ENCODE data around the gene ATP5F1A. TPM values are rescaled to one million over a fixed set of nuclear protein-coding genes. Genes with fewer than 3 reads are reported as not detected.
"Not testable (repeated sequence)": the region's sequence is repeated elsewhere in the genome, so short reads cannot be mapped to it uniquely, and the experiment has no call there.

ATP5F1A gene
- total RNA-seq: 100 to 1,000 TPM; 333 to 349 TPM

DNA sequence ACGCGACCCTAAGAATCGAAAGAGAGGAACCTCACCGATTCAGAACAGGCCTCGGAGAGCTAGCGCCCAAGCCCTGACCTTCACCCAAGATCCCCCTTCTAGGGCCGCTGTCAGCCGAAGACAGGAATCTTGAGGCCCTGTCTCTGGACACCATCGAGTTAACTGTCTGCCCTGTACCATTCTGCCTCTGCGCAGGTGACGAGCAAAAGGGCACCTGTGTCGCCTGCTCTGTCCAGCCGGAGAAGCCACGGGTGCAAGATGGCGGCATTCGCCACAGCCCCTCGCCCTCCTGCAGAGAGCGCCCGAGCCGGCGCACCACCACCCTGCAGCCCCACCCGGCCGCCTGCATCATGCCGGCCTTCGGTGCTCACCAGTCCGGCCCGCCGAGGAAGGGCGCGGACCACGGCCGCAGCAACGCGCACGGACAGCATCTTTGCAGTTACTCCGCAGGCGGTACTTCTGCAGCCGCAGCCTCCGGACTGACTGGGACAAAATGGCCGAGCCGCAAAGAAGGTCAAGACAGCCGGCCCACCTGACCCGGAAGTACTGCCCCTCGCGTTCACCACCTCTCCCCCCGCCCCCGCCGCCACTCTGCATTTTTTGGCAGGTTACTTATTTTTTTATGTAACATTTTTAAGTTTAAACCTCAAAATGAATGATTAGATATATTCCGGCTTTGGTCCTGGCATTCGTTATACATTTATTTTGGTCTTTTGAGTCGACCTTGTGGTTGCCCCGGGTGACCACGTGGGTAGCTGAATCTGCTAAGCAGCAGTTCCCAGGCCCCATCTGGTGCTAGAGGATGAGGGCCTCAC lies at the start of gene ATP5F1A:
TSS of gene ATP5F1A (minus strand) at position 496 of the 815 bp plus-strand sequence. CDS start at position 431, 65 bp downstream.
- H3K4me3 Mint-ChIP-seq: peak within 1 kb of the TSS; percentile 98
- ChIA-PET POLR2A (no interaction called here), CTCF (interaction anchor here (0.5 to 1.7 kb wide), 10 partner anchors 9 to 421 kb away, joined by 3 to 5 read pairs (median 4); a partner anchor contains a TSS)
- peak; percentile 91 for DNase-seq
- peaks cover 30% of the 10 kb centered on the region for H3K4me1 Mint-ChIP-seq
- peaks cover 30% of the 10 kb centered on the region for H3K36me3 Mint-ChIP-seq (ENCODE audit: low read depth)
- H3K27me3 Mint-ChIP-seq: no peaks in the 10 kb centered on the region
- H3K27ac Mint-ChIP-seq: peak within 1 kb of the TSS; percentile 98
- no peaks in the 10 kb centered on the region for H3K9me3 Mint-ChIP-seq

DNA sequence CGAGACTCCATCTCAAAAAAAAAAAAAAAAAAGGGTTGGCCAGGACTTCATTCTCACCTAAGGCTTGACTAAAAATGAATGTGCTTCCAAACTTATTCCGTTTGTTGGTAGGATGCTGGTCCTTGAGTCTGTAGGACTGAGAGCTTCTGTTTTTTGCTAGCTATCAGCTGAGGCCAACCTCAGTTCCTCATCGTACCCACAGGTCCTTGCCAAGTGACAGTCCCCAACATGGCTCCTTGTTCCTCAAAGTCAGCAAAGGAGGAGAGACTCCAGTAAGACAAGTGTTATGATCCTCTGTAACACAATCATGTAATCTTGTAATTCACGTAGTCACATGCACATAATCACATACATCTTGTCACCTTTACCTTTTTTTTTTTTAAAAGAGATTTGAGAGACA lies 43.1 kb upstream of the ATP5F1A start:
- ChIA-PET POLR2A (no interaction called here), CTCF (interaction anchor here (0.6 to 1.3 kb wide), 5 partner anchors 12 to 517 kb away, joined by 3 to 4 read pairs (median 3); no protein-coding TSS in a partner anchor)
- peaks cover 5% of the 10 kb centered on the region for H3K4me1 Mint-ChIP-seq
- no peaks in the 10 kb centered on the region for H3K36me3 Mint-ChIP-seq (ENCODE audit: low read depth)
- peak overlapping the region; percentile 41 for H3K27ac Mint-ChIP-seq
- no peak for DNase-seq
- H3K27me3 Mint-ChIP-seq: no peaks in the 10 kb centered on the region
- no peak overlapping the region for H3K4me3 Mint-ChIP-seq
- H3K9me3 Mint-ChIP-seq: no peaks in the 10 kb centered on the region

DNA sequence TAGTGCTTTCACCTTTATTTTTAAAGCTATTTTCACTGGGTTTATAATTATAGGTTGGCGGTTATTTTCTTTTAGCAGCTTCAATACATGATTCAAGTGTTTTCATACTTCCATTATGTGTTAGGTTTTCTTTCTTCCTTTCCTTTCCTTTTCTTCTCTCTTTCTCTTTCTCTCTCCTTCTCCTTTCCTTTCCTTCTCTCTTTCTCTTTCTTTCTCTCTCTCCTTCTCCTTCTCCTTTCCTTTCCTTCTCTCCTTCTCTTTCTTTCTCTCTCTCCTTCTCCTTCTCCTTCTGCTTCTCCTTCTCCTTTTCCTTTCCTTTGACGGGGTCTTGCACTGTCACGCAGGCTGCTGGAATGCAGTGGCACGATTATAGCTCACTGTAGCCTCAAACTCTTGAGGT lies 42.1 kb upstream of the ATP5F1A start:
- ChIA-PET CTCF (interaction anchor here (1.3 to 1.4 kb wide), 3 partner anchors 18 to 469 kb away, joined by 3 to 4 read pairs (median 3); no protein-coding TSS in a partner anchor), POLR2A (interaction anchor here (0.7 kb wide), 1 partner anchor 993 kb away, joined by 6 read pairs; no protein-coding TSS in a partner anchor)
- Mint-ChIP-seq H3K27ac (no peak overlapping the region), H3K27me3 (no peaks in the 10 kb centered on the region), H3K4me3 (no peak overlapping the region), H3K9me3 (no peaks in the 10 kb centered on the region), H3K4me1 (peaks cover 5% of the 10 kb centered on the region), H3K36me3 (ENCODE audit: low read depth) (no peaks in the 10 kb centered on the region)
- no peak for DNase-seq

DNA sequence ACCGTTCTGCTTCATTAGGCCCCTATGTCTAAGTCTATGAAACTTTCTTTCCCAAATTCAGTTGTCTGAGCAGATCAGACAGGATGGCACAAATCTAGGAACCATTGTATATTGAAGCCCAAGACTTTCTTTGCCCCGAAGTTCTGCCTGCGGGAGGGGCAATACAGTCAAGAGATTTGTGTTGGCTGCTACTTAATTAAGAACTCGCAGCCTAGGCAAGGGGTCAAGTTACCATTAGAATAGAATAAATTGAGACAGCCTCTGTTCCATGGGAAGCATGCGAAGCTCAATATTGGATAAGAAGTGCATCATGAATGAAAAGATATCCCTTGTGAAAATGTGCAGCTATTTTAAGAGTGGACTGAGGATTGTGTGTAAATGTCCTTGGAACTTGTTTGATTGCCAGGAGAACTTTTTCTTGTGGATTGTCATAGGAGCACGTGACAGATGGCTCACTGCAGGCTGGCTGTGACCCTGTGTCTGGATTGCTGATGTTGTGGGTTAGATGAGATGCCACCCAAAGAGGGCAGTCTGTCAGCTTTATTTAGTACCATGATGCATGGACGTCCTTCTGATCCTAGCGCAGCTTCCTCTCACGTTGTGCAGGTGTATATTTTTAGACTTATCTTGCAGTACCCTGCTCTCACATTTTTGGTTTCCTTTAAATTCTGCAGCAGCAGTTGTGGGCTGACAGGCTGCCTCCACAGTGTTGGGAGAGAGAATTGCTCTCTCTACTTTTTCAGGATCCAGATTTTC lies 37.0 kb upstream of the ATP5F1A start:
- Mint-ChIP-seq H3K4me3 (no peak overlapping the region), H3K36me3 (ENCODE audit: low read depth) (peaks cover 7% of the 10 kb centered on the region), H3K27me3 (no peaks in the 10 kb centered on the region), H3K9me3 (no peaks in the 10 kb centered on the region), H3K4me1 (peaks cover 7% of the 10 kb centered on the region), H3K27ac (no peak overlapping the region)
- CTCF ChIA-PET: interaction anchor here (1.6 to 1.8 kb wide), 3 partner anchors 9 to 39 kb away, joined by 3 to 9 read pairs (median 5); a partner anchor contains a TSS
- DNase-seq: no peak
- POLR2A ChIA-PET: no interaction called here

DNA sequence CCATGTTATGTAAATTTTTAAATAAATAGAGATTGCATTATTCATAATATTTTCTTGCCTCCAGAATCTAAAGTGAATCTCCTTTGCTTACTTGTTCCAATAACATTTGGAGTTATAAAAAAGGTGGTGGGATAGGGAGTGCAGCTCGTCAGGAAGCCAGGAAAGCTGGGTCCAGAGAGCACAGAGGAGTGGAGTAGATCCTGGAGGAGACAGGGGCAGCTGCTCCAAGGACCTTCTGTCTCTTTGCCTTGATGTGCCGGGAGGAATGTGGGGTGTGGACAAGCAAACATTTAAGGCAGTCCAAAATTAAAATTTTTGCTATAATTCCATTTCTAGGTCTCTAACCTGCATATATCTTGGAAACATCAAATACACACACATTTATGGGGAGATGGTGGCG lies 35.4 kb upstream of the ATP5F1A start:
- no peak for DNase-seq
- CTCF ChIA-PET: interaction anchor here (0.6 to 1.0 kb wide), 2 partner anchors 15 to 18 kb away, joined by 3 read pairs; no protein-coding TSS in a partner anchor

DNA sequence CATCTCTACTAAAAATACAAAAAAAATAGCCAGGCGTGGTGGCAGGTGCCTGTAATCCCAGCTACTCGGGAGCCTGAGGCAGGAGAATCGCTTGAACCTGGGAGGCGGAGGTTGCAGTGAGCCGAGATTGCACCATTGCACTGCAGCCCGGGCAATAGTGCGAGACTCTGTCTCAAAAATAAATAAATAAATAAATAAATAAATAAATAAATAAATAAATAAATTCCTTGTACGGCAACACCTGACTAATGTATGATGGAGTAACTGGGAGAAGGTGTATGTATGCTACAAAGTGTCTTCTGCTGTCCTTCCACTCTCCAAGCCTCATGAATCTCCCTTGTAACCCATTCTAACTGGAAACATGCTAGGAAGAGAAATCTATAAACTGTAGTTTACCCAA lies 32.5 kb upstream of the ATP5F1A start:
- H3K9me3 Mint-ChIP-seq, POLR2A ChIA-PET, H3K27ac Mint-ChIP-seq, H3K4me3 Mint-ChIP-seq, DNase-seq, H3K4me1 Mint-ChIP-seq, H3K27me3 Mint-ChIP-seq: not testable (repeated sequence)
- CTCF ChIA-PET: interaction anchor here (0.8 to 1.6 kb wide), 2 partner anchors 42 to 528 kb away, joined by 3 read pairs; no protein-coding TSS in a partner anchor
- H3K36me3 Mint-ChIP-seq (ENCODE audit: low read depth): peaks cover 29% of the 10 kb centered on the region

More for the DNA sequence above, 35.4 kb upstream of the ATP5F1A start:
- POLR2A ChIA-PET: no interaction called here
- H3K36me3 Mint-ChIP-seq (ENCODE audit: low read depth): peaks cover 19% of the 10 kb centered on the region
- no peaks in the 10 kb centered on the region for H3K27me3 Mint-ChIP-seq
- H3K4me1 Mint-ChIP-seq: peaks cover 7% of the 10 kb centered on the region
- no peaks in the 10 kb centered on the region for H3K9me3 Mint-ChIP-seq
- H3K27ac Mint-ChIP-seq: no peak overlapping the region
- H3K4me3 Mint-ChIP-seq: no peak overlapping the region

DNA sequence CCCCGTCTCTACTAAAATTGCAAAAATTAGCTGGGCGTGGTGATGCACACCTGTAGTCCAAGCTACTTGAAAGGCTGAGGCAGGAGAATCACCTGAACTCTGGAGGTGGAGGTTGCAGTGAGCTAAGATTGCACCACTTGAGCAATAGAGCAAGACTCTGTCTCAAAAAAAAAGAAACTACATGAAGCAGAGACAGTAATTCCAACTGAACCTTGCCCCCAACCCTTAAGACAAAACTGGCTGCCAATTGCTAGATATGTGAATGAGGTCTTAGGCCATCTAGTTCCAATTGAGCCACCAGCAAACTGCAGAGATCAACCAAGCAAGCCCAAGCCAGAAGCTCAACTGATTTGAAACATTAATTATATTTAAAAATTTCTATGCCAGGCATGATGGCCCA lies 32.0 kb upstream of the ATP5F1A start:
- Mint-ChIP-seq H3K36me3 (ENCODE audit: low read depth) (peaks cover 29% of the 10 kb centered on the region), H3K27me3 (no peaks in the 10 kb centered on the region), H3K4me3 (no peak overlapping the region), H3K27ac (no peak overlapping the region), H3K9me3 (no peaks in the 10 kb centered on the region), H3K4me1 (peaks cover under 1% of the 10 kb centered on the region)
- CTCF ChIA-PET: interaction anchor here (0.7 to 1.6 kb wide), 3 partner anchors 34 to 528 kb away, joined by 3 read pairs; no protein-coding TSS in a partner anchor
- POLR2A ChIA-PET: no interaction called here
- no peak for DNase-seq

DNA sequence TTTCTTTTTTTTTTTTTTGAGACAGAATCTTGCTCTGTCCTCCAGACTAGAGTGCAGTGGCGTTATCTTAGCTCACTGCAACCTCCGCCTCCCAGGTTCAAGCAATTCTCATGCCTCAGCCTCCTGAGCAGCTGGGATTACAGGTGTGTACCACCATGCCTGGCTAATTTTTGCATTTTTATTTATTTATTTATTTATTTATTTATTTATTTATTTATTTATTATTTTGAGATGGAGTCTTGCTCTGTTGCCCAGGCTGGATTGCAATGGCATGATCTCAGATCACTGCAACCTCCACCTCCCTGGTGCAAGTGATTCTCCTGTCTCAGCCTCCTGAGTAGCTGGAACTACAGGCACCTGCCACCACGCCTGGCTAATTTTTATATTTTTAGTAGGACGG lies 28.5 kb upstream of the ATP5F1A start:
- POLR2A ChIA-PET: interaction anchor here (0.6 kb wide), 1 partner anchor 10 kb away, joined by 4 read pairs; no protein-coding TSS in a partner anchor
- CTCF ChIA-PET: interaction anchor here (0.6 to 1.6 kb wide), 4 partner anchors 13 to 1943 kb away, joined by 3 to 4 read pairs (median 3); a partner anchor contains a TSS
- H3K4me3 Mint-ChIP-seq, DNase-seq, H3K27me3 Mint-ChIP-seq, H3K4me1 Mint-ChIP-seq, H3K27ac Mint-ChIP-seq, H3K9me3 Mint-ChIP-seq: not testable (repeated sequence)
- peaks cover 36% of the 10 kb centered on the region for H3K36me3 Mint-ChIP-seq (ENCODE audit: low read depth)

DNA sequence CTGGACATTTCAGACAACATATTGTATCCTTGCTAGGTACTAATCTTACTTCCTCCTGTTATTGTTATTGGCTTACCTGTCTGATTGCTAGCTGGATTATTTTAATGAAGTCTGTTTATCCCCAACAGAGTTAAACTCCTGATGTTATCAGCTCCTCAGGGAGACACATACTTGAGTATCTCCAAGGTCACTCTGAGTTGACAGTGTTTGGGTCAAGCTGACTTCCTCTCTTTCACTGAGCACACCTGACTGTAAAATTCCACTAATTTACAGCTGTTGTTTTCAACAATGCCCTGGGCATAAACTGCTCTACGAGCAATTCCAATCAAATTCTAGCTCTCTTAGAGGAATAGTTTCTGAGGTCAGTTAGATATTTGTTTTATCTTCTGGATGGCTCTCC lies 15.7 kb upstream of the ATP5F1A start:
- Mint-ChIP-seq H3K9me3 (peaks cover 2% of the 10 kb centered on the region), H3K27me3 (no peaks in the 10 kb centered on the region), H3K27ac (no peak overlapping the region), H3K4me3 (no peak overlapping the region), H3K36me3 (ENCODE audit: low read depth) (peaks cover 56% of the 10 kb centered on the region), H3K4me1 (peaks cover 17% of the 10 kb centered on the region)
- CTCF ChIA-PET: interaction anchor here (0.7 to 1.7 kb wide), 3 partner anchors 10 to 13 kb away, joined by 3 to 4 read pairs (median 3); no protein-coding TSS in a partner anchor
- POLR2A ChIA-PET: no interaction called here
- no peak for DNase-seq

DNA sequence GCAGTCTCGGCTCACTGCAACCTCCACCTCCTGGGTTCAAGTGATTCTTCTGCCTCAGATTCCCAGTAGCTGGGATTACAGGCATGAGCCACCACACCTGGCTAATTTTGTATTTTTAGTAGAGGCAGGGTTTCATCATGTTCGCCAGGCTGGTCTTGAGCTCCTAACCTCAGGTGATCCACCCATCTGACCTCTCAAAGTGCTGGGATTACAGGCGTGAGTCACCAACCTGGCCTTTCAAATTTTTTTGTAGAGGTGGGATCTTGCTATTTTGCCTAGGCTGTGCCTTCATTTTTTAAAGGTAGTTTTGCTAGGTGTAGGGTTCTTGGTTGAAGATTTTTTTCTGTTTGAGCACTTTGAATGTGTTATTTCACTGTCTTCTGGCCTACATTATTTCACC lies 12.3 kb upstream of the ATP5F1A start:
- H3K27me3 Mint-ChIP-seq: no peaks in the 10 kb centered on the region
- DNase-seq: no peak
- peaks cover 39% of the 10 kb centered on the region for H3K4me1 Mint-ChIP-seq
- ChIA-PET CTCF (interaction anchor here (1.0 kb wide), 1 partner anchor 515 kb away, joined by 3 read pairs; no protein-coding TSS in a partner anchor), POLR2A (no interaction called here)
- no peak overlapping the region for H3K4me3 Mint-ChIP-seq
- H3K9me3 Mint-ChIP-seq: peaks cover 2% of the 10 kb centered on the region
- peaks cover 58% of the 10 kb centered on the region for H3K36me3 Mint-ChIP-seq (ENCODE audit: low read depth)
- H3K27ac Mint-ChIP-seq: no peak overlapping the region

DNA sequence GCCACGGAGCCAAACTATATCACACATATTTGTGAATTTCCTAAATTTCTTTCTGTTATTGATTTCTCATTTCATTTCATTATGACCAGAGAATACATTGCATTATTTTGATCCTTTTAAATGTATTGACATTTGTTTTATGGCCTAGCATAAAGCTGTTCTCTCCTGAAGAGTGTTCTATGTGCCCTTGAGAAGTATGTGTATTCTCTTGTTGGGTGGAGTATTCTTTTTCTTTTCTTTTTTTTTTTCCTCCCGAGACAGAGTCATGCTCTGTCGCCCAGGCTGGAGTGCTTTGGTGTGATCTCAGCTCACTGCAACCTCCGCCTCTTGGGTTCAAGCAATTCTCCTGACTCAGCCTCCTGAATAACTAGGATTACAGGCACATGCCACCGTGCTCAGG lies 11.3 kb upstream of the ATP5F1A start:
- Mint-ChIP-seq H3K27me3 (no peaks in the 10 kb centered on the region), H3K36me3 (ENCODE audit: low read depth) (peaks cover 56% of the 10 kb centered on the region), H3K27ac (no peak overlapping the region), H3K9me3 (peaks cover 2% of the 10 kb centered on the region), H3K4me3 (no peak overlapping the region), H3K4me1 (peaks cover 44% of the 10 kb centered on the region)
- POLR2A ChIA-PET: no interaction called here
- no peak for DNase-seq
- CTCF ChIA-PET: no interaction called here

DNA sequence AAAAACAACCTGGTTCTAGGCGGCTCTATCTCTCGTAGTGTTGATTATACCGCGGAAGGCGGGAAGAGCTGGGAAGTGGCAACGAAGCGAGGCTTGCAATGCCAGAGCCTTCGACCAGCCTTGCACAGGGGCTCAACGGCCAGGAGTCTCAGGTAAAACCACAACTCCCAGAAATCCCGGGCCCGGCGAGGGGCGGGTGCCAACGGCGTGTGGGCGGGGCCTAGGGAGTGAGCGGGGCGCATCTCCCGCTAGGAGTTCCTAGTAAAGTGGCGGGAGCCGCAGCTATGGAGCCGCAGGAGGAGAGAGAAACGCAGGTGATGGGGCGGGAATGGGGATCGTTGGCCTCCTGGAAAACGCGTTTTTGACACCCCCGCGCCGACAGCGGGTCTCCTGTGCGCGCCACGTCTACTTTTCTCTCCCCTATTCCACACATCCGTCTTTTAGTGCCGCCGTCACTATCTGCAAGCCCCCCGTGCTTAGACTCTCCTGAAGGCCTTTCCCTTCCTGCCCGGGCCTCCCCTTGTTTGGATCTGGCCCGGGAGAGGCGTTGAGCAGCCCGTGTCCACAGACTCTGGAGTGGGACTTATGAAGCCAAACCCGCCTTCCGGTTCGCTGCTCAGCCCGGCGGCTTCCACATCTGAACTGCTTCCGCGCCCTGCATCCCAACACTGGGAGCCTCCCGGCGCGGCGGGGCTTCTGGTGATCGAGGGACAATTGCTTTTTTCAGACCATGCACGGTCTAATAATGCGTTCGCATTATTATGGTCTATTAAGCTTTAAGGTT lies 6.2 kb upstream of the ATP5F1A start, which contains the start of gene HAUS1:
TSS of gene HAUS1 (plus strand) at position 258 of the 784 bp plus-strand sequence. CDS start at position 285, 27 bp downstream.
- ChIA-PET POLR2A (no interaction called here), CTCF (interaction anchor here (0.6 kb wide), 1 partner anchor 44 kb away, joined by 3 read pairs; no protein-coding TSS in a partner anchor)
- DNase-seq: peak; percentile 81
- H3K27me3 Mint-ChIP-seq: no peaks in the 10 kb centered on the region
- H3K36me3 Mint-ChIP-seq (ENCODE audit: low read depth): peaks cover 26% of the 10 kb centered on the region
- H3K4me3 Mint-ChIP-seq: peak within 1 kb of the TSS; percentile 94
- H3K9me3 Mint-ChIP-seq: no peaks in the 10 kb centered on the region
- H3K4me1 Mint-ChIP-seq: peaks cover 38% of the 10 kb centered on the region
- peak within 1 kb of the TSS; percentile 96 for H3K27ac Mint-ChIP-seq

All from activated CD4-positive, alpha-beta T cell treated with anti-CD3 and anti-CD28 coated beads, Interleukin-2, amount 10 ng/mL, durations not matched to agents 7 days and 5 days (primary cell).